Ovary (tissue), 3 donors: ENCODE data around the gene PNPLA2.

ENCODE experiments used
- POLR2A ChIP-seq: fragments of 450-650 bp; IDR thresholded peaks from one replicate; pipeline ENCODE4 v1.6.1; 2017; ENCODE audit warnings: antibody characterized with exemption, mild to moderate bottlenecking, moderate library complexity
- TF ChIP-seq, protein P1 (sequence below), 3 donors: fragments of 450-650 bp in 2 of 3; fragments of 200-600 bp in 1 of 3; IDR thresholded peaks; one replicate each; pipeline versions ENCODE4 v1.5.1 to v1.8.0; 2016 to 2022; ENCODE audit warnings: antibody characterized with exemption in 3 of 3, mild to moderate bottlenecking in 1 of 3
- donor health status: DM: no; HTN: no; CAD: no.

DNA sequence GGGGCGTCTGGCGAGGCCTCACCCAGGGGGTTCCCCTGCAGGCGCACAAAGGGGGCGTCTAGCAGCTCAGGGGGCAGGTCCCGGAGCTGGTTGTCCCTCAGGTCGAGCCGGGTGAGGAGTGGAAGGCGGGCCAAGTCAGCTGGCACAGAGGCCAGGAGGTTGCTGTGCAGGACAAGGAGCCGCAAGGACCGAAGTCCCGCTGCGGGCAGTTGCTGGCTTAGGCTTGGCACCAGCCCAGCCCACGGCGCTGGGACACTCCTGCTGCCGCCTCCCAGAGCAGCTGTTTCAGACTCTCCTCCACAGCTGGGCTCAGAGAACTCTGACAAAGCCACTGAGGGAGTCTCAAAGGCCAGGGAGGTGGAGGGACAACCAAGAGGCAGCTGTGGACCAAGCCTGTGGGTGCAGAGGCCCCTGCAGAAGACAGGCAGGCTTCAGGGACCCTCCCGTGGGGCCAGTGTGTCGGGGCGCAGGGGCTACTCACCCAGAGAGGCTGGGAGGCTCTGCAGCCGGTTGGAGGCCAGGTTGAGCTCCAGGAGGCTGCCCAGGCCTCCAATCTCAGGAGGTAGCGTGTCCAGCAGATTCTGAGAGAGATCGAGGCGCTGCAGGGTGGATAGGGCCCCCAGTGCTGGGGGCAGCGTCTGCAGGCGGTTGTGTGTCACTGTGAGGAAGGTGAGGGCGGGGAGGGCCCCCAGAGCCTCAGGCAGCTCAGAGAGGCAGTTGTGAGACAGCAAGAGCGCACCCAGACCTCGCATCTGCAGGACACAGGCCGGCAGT is 15.8 kb upstream of the PNPLA2 start:
- TF ChIP-seq POLR2A = no peak
- TF ChIP-seq, protein P1, sequence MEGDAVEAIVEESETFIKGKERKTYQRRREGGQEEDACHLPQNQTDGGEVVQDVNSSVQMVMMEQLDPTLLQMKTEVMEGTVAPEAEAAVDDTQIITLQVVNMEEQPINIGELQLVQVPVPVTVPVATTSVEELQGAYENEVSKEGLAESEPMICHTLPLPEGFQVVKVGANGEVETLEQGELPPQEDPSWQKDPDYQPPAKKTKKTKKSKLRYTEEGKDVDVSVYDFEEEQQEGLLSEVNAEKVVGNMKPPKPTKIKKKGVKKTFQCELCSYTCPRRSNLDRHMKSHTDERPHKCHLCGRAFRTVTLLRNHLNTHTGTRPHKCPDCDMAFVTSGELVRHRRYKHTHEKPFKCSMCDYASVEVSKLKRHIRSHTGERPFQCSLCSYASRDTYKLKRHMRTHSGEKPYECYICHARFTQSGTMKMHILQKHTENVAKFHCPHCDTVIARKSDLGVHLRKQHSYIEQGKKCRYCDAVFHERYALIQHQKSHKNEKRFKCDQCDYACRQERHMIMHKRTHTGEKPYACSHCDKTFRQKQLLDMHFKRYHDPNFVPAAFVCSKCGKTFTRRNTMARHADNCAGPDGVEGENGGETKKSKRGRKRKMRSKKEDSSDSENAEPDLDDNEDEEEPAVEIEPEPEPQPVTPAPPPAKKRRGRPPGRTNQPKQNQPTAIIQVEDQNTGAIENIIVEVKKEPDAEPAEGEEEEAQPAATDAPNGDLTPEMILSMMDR (IDR thresholded peaks at IDR 0.05) = no peak
